Testis (tissue), 3 donors: ENCODE results near the gene SIM1. TPM values are rescaled to one million over a fixed set of nuclear protein-coding genes. Genes with fewer than 3 reads are reported as not detected.

ENCODE experiments used
- DNase-seq: peaks from one replicate; pipeline ENCODE4 v3.0.0-alpha.2; 2019
- H3K27ac ChIP-seq, 2 donors: fragments of 200-600 bp; sonication (generic); one replicate each; pipeline ENCODE4 v1.5.1; 2019
- H3K27me3 ChIP-seq: fragments of 200-600 bp; sonication (generic); one replicate; pipeline ENCODE4 v1.5.1; 2019
- H3K36me3 ChIP-seq: fragments of 200-600 bp; sonication (generic); one replicate; pipeline ENCODE4 v1.5.1; 2017; ENCODE audit warnings: low read depth; ENCODE audit errors: missing control alignments
- H3K4me1 ChIP-seq: fragments of 200-600 bp; sonication (generic); one replicate; pipeline ENCODE4 v1.5.1; 2019
- H3K4me3 ChIP-seq, 2 donors: fragments of 200-600 bp; sonication (generic); one replicate each; pipeline ENCODE4 v1.5.1; 2017 to 2019
- H3K9me3 ChIP-seq: fragments of 200-600 bp; sonication (generic); one replicate; pipeline ENCODE4 v1.5.1; 2017
- POLR2A ChIP-seq: fragments of 450-650 bp; IDR thresholded peaks from one replicate; pipeline ENCODE4 v1.6.1; 2017; ENCODE audit warnings: antibody characterized with exemption, mild to moderate bottlenecking, moderate library complexity
- WGBS, 2 donors: methylation state at CpG; one replicate each; pipeline ENCODE4 v1.1.5; 2018; 5-methylcytosine and 5-hydroxymethylcytosine counted together
- intact Hi-C: fragments of 100-400 bp; cut with DNase I; formaldehyde crosslinking; loops from one replicate; pipeline ENCODE4 v1.15.1; 2023; ENCODE audit warnings: low total_unique reads
- polyA plus RNA-seq: library from polyadenylated mRNA; stranded (reverse); fragments of 350-450 nt; fragmentation: Illumina TruSeq; extraction: RNeasy Lipid Tissue Mini Kit (QIAGEN cat#74804); gene quantifications from one replicate; pipeline ENCODE4 v1.2.3, GENCODE V29; 2014; ENCODE audit warnings: low read depth, low replicate concordance; ENCODE audit not compliant: insufficient read depth
- total RNA-seq, 2 donors: library from RNA; depleted of rRNA; stranded (reverse); fragments of >200 nt; gene quantifications; one replicate each; pipeline ENCODE4 v1.2.3, GENCODE V29; 2016
- TF ChIP-seq, protein P1 (sequence below), 3 experiments: fragments of 450-650 bp in 2 of 3; fragments of 200-600 bp in 1 of 3; sonication (generic) in 1 of 3; IDR thresholded peaks; one replicate each; pipeline ENCODE4 v1.5.1; 2016 to 2019; ENCODE audit warnings: antibody characterized with exemption in 3 of 3, mild to moderate bottlenecking in 2 of 3, moderate library complexity in 1 of 3

The SIM1 gene
- total and polyA plus RNA-seq, 3 donors from 2014 or later = 0.43 to 1.5 (median 0.88) TPM

DNA sequence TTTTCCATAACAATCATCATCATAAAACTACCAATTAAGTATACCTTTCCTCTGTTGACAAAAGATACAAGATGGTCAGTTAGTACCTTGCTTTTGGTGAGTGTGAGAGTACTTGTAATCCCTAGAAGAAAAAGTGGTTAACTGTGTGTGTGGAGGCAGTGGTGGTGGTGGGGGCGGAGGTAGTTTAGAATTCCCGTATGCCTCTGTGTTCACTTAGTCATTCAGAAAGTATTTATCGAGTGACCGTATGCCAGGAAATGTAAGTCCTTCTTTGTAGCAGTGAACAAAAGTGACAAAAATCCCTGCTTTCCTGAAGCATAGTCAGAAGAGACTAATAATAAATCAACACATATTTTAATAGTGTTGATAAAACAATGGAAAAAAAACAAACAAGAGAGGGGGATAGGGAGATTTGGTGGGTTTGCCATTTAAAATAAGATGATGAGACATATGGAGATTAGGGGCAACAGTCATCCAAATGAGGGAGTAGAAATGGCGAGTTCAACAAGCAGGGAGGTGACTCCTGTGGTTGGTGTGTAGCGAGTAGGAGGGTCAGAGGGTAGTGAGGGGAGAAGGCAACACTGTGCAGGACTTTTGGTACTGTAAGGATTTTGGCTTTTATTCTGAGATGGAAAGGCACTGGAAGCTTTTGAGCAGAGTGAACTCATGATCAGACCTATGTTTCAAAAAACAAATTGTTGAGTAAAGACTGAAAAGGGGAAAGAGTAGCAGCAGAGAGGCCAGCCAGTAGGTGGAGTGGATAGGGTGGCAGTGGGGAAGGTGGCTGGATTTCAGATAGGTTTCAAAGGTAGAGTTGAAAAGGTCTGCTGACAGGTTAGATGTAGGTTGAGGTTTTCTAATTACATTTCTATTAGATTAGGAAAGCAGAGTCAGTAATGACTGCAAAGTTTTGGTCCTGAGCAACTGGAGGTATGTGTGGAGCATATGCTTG, 40.3 kb upstream of the SIM1 start:
- H3K36me3 ChIP-seq = no peaks in the 10 kb centered on the region
- H3K4me1 ChIP-seq = no peaks in the 10 kb centered on the region
- no peak overlapping the region for H3K4me3 ChIP-seq
- H3K9me3 ChIP-seq = no peaks in the 10 kb centered on the region
- WGBS, 2 donors = 70 to 76% methylated on average over 6 of the region's 6 CpGs
- TF ChIP-seq, protein P1, sequence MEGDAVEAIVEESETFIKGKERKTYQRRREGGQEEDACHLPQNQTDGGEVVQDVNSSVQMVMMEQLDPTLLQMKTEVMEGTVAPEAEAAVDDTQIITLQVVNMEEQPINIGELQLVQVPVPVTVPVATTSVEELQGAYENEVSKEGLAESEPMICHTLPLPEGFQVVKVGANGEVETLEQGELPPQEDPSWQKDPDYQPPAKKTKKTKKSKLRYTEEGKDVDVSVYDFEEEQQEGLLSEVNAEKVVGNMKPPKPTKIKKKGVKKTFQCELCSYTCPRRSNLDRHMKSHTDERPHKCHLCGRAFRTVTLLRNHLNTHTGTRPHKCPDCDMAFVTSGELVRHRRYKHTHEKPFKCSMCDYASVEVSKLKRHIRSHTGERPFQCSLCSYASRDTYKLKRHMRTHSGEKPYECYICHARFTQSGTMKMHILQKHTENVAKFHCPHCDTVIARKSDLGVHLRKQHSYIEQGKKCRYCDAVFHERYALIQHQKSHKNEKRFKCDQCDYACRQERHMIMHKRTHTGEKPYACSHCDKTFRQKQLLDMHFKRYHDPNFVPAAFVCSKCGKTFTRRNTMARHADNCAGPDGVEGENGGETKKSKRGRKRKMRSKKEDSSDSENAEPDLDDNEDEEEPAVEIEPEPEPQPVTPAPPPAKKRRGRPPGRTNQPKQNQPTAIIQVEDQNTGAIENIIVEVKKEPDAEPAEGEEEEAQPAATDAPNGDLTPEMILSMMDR (IDR thresholded peaks at IDR 0.05) = no peak
- no peak for TF ChIP-seq POLR2A
- H3K27me3 ChIP-seq = no peaks in the 10 kb centered on the region
- H3K27ac ChIP-seq = no peak overlapping the region
- intact Hi-C loops = no loop called here
- DNase-seq = no peak

DNA sequence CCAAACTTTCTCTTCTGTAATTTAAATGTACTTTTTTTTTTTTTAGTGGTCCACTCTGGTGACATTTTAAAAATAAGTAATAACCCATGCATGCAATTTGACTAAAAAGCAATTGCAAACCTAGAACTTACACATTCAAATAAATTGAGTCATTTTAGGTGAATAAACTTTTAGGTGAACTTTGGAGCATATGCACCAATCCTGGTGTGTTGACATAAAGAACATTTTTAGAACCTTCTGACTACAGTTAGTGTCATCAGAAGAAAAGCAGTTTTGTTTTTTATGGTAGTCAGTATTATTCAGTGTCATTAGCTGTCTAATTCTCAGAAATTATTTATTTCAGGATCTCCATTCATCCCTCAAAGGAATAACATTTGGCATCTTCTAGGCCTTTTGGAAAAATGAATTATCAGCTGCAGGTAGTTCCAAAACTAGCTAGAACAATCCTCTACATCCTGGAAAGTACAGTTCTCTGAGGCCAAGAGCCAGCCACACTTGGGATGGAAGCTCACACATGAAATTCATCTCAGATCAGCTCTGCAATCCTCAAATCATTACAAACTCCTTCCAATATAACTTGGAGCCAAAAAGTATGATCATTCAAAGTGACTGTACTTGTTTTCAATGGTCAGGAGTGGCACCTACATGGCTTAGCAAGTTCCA, 38.5 kb upstream of the SIM1 start:
- no peak for DNase-seq
- H3K36me3 ChIP-seq = no peaks in the 10 kb centered on the region
- intact Hi-C loops = no loop called here
- H3K9me3 ChIP-seq = no peaks in the 10 kb centered on the region
- H3K27ac ChIP-seq = no peak overlapping the region
- TF ChIP-seq, protein P1 (IDR thresholded peaks at IDR 0.05) = no peak
- no peak for TF ChIP-seq POLR2A
- H3K27me3 ChIP-seq = no peaks in the 10 kb centered on the region
- no peaks in the 10 kb centered on the region for H3K4me1 ChIP-seq
- no peak overlapping the region for H3K4me3 ChIP-seq

DNA sequence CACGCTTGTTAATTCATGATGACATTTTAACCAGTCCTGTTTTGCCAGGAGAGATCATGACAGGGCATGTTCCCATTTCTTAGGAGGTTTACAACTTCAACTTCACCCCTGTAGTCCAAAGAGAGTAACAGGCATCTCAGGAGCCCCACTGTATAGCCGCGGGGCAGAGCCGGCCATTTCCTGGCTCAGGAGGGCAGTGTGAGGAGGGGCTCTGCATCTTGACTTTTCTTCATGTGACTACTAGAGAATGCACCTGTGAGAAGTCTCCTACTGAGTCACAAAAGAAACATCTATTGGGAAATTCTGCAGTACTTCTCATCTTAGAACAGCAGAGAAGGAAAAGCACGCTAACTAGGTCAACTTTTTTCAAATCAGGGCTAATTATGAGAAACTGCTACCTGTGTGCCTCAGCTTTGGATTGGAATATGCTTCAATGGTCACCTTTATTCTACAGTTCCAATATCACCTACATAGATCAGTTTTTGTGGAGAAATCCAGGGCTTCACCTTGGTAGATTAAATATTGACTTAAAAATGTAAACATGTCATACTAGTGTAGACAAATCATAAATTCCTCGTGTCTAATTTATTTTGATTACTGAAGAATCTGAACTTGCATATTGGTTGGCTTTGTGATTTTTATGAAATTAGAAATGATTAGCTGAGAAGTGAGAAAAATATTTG, 28.6 kb upstream of the SIM1 start:
- no peaks in the 10 kb centered on the region for H3K4me1 ChIP-seq
- H3K27me3 ChIP-seq = no peaks in the 10 kb centered on the region
- no peaks in the 10 kb centered on the region for H3K9me3 ChIP-seq
- WGBS, 2 donors = 81 to 83% methylated on average over 6 of the region's 6 CpGs
- intact Hi-C loops = no loop called here
- TF ChIP-seq, protein P1 (IDR thresholded peaks at IDR 0.05) = no peak
- no peak for TF ChIP-seq POLR2A
- no peak overlapping the region for H3K27ac ChIP-seq
- H3K36me3 ChIP-seq = no peaks in the 10 kb centered on the region
- H3K4me3 ChIP-seq = no peak overlapping the region
- no peak for DNase-seq

DNA sequence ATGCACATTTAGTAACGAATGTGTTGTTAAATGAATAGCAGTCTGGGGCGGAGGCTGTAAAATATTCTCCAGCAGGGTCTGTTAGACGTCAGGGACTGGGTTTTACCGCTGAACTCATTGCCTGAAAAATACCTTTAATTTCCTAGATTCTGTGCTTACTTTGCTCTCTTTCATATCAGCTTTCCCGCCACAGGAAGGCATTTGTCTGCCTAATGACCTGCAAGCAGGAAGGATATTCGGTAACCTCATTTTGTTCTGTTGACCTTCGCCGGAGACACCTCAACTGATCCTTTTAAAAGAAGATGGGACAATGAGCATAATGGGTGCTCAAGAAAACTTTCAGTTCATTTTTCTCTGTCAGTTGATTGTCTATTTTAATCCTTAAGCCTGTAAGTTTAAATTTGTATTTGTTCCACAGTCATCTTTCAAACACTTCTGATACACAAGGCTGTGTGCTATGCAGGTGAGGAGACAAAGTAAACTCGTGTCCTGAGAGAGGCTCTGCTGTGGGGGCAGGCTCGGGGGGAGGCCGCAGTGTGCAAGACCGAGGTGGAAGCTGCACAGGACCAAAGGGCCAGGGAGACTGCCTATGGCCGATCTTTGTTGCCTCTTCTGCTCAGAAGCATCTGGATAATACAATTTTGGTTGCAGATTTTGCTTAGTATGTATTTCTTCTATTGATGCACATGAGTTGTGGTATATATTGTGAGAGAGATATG, 27.4 kb upstream of the SIM1 start:
- Histone ChIP-seq H3K4me3 (no peak overlapping the region), H3K27ac (no peak overlapping the region), H3K4me1 (no peaks in the 10 kb centered on the region), H3K27me3 (no peaks in the 10 kb centered on the region), H3K9me3 (no peaks in the 10 kb centered on the region), H3K36me3 (no peaks in the 10 kb centered on the region)
- intact Hi-C loops = no loop called here
- WGBS, 2 donors = 59 to 67% methylated on average over 13 of the region's 13 CpGs
- DNase-seq = no peak
- TF ChIP-seq, protein P1 (IDR thresholded peaks at IDR 0.05) = no peak
- TF ChIP-seq POLR2A = no peak
